Keratinocyte (primary cell): ENCODE data around the gene ARNT2. TPM values are rescaled to one million over a fixed set of nuclear protein-coding genes. Genes with fewer than 3 reads are reported as not detected.

Experiments
- DNase-seq: peaks from one replicate; pipeline ENCODE4 v3.0.0-alpha.2; 2011; ENCODE audit warnings: low read depth, missing footprints, low spot score
- FAIRE-seq: peaks from 2 replicates; lab custom pipeline; 2011; peaks lifted over from hg19 to GRCh38; lab: Jason Lieb, UNC
- H2AFZ ChIP-seq: 2 replicates; pipeline ENCODE4 v1.6.0; 2012; ENCODE audit warnings: low read length, control low read depth, inconsistent platforms; ENCODE audit not compliant: control insufficient read depth
- H3K27ac ChIP-seq: 2 replicates; pipeline ENCODE4 v1.5.1; 2011; ENCODE audit warnings: low read length; ENCODE audit not compliant: control insufficient read depth, insufficient read depth
- H3K27me3 ChIP-seq: 3 replicates; pipeline ENCODE4 v1.6.0; 2011; ENCODE audit warnings: low read length; ENCODE audit not compliant: control insufficient read depth, insufficient read depth; ENCODE audit errors: extremely low read depth
- H3K36me3 ChIP-seq, 2 experiments: 2 replicates in 1 of 2; 3 replicates in 1 of 2; pipeline ENCODE4 v1.5.1; 2011; ENCODE audit warnings: low read length in 2 of 2, mild to moderate bottlenecking in 1 of 2; ENCODE audit not compliant: control insufficient read depth in 2 of 2, insufficient read depth in 2 of 2; ENCODE audit errors: extremely low read depth in 1 of 2
- H3K4me1 ChIP-seq: 3 replicates; pipeline ENCODE4 v1.5.1; 2011; ENCODE audit warnings: low read length; ENCODE audit not compliant: control insufficient read depth, insufficient read depth; ENCODE audit errors: extremely low read depth
- H3K4me2 ChIP-seq: 3 replicates; pipeline ENCODE4 v1.6.0; 2011; ENCODE audit warnings: low read depth, low read length; ENCODE audit not compliant: control insufficient read depth, insufficient read depth; ENCODE audit errors: extremely low read depth
- H3K4me3 ChIP-seq, 3 experiments: fragments of 200-600 bp in 1 of 3; sonication (generic) in 1 of 3; 2 replicates in 2 of 3; 3 replicates in 1 of 3; pipeline ENCODE4 v1.5.1; 2011 to 2016; ENCODE audit warnings: low read length in 3 of 3, mild to moderate bottlenecking in 3 of 3, control low read depth in 2 of 3, inconsistent platforms in 1 of 3, low read depth in 1 of 3, mixed read lengths in 1 of 3, mixed run types in 1 of 3, moderate library complexity in 1 of 3; ENCODE audit not compliant: control insufficient read depth in 2 of 3, insufficient read depth in 2 of 3; ENCODE audit errors: extremely low read depth in 1 of 3
- H3K79me2 ChIP-seq: 2 replicates; pipeline ENCODE4 v1.6.0; 2012; ENCODE audit warnings: low read length; ENCODE audit not compliant: control insufficient read depth, insufficient read depth
- H3K9ac ChIP-seq: 3 replicates; pipeline ENCODE4 v1.6.0; 2011; ENCODE audit warnings: low read length; ENCODE audit not compliant: control insufficient read depth, insufficient read depth; ENCODE audit errors: extremely low read depth
- H3K9me1 ChIP-seq: 3 replicates; pipeline ENCODE4 v1.6.0; 2011; ENCODE audit warnings: low read length; ENCODE audit not compliant: control insufficient read depth, insufficient read depth; ENCODE audit errors: extremely low read depth
- H3K9me3 ChIP-seq: 2 replicates; pipeline ENCODE4 v1.5.1; 2012; ENCODE audit warnings: low read depth, low read length; ENCODE audit not compliant: control insufficient read depth
- H4K20me1 ChIP-seq: 3 replicates; pipeline ENCODE4 v1.6.0; 2011; ENCODE audit warnings: low read length; ENCODE audit not compliant: control insufficient read depth, insufficient read depth; ENCODE audit errors: extremely low read depth
- CTCF ChIP-seq, 3 experiments: IDR thresholded peaks in 1 of 3; conservative IDR thresholded peaks in 1 of 3; optimal IDR thresholded peaks in 1 of 3; 2 replicates in 2 of 3; 3 replicates in 1 of 3; pipeline versions ENCODE3 to v1.5.1; 2011; ENCODE audit warnings: low read length in 3 of 3, mild to moderate bottlenecking in 3 of 3, moderate library complexity in 2 of 3, control low read depth in 1 of 3, inconsistent platforms in 1 of 3; ENCODE audit not compliant: insufficient read depth in 2 of 3; ENCODE audit errors: extremely low read depth in 1 of 3
- EZH2 ChIP-seq: IDR thresholded peaks from one replicate; pipeline ENCODE4 v1.6.1; 2012; ENCODE audit warnings: inconsistent platforms, mild to moderate bottlenecking, low read length, moderate library complexity
- dilution Hi-C: fragments of 300-500 bp; cut with MboI; formaldehyde crosslinking; loops from one replicate; pipeline ENCODE4 v1.7.0; 2020; ENCODE audit warnings: low sequenced_read_pairs; ENCODE audit not compliant: extremely low pct_ligation_motif_present
- polyA plus RNA-seq, 5 experiments: library from polyadenylated mRNA; depleted of rRNA in 3 of 5; stranded (reverse) in 3 of 5; stranded (forward) in 1 of 5; unstranded in 1 of 5; fragments of >200 nt; gene quantifications; 1 replicate in 1 of 5; 2 replicates in 3 of 5; 3 replicates in 1 of 5; pipeline versions ENCODE4 v1.2.1 to v1.2.3, GENCODE V29; 2011 to 2012; ENCODE audit warnings: missing spikeins in 2 of 5, low read depth in 1 of 5, low replicate concordance in 1 of 5

ARNT2 gene
- polyA plus RNA-seq, 1 donor (not counting 4 experiments of a cell fraction or from before 2014, with no cell fraction given), result 0.16 TPM

- Histone ChIP-seq H3K9me3 (no peaks in the 10 kb centered on the region), H3K4me3 (no peak overlapping the region), H3K27me3 (no peaks in the 10 kb centered on the region), H3K79me2 (no peaks in the 10 kb centered on the region), H3K4me2 (no peak overlapping the region), H3K27ac (no peak overlapping the region), H2AFZ (no peak overlapping the region), H3K9me1 (no peaks in the 10 kb centered on the region), H3K36me3 (no peaks in the 10 kb centered on the region), H3K9ac (no peak overlapping the region), H4K20me1 (no peaks in the 10 kb centered on the region), H3K4me1 (no peaks in the 10 kb centered on the region)
- dilution Hi-C loops, result no loop called here
- TF ChIP-seq CTCF (optimal IDR thresholded peaks at IDR 0.05 in 1 of 3, IDR thresholded peaks at IDR 0.05 in 1 of 3, conservative IDR thresholded peaks at IDR 0.05 in 1 of 3; ENCODE audit: extremely low read depth in 1 of 3, insufficient read depth in 2 of 3, low read length in 3 of 3) (no peak), EZH2 (no peak)
- DNase-seq, result no peak
- FAIRE-seq, result no peak
Measured at GRCh38 chr15:80507638-80508316, 103.6 kb downstream of the ARNT2 start.

- Histone ChIP-seq H3K36me3 (no peaks in the 10 kb centered on the region), H3K4me3 (no peak overlapping the region), H4K20me1 (no peaks in the 10 kb centered on the region), H3K79me2 (no peaks in the 10 kb centered on the region), H2AFZ (no peak overlapping the region), H3K27me3 (no peaks in the 10 kb centered on the region), H3K4me1 (no peaks in the 10 kb centered on the region), H3K9ac (no peak overlapping the region), H3K9me1 (no peaks in the 10 kb centered on the region), H3K9me3 (no peaks in the 10 kb centered on the region), H3K4me2 (no peak overlapping the region), H3K27ac (no peak overlapping the region)
- FAIRE-seq (no peak), DNase-seq (no peak)
- TF ChIP-seq CTCF (optimal IDR thresholded peaks at IDR 0.05 in 1 of 3, IDR thresholded peaks at IDR 0.05 in 1 of 3, conservative IDR thresholded peaks at IDR 0.05 in 1 of 3; ENCODE audit: extremely low read depth in 1 of 3, insufficient read depth in 2 of 3, low read length in 3 of 3) (no peak), EZH2 (no peak)
- dilution Hi-C loops, result no loop called here
Measured at GRCh38 chr15:80508783-80509182, 104.6 kb downstream of the ARNT2 start.
